GM18951 (cell line): ENCODE measurements around the gene FOXL1.

ENCODE experiments used
- POLR2A ChIP-seq: IDR thresholded peaks from 4 replicates; pipeline ENCODE4 v1.6.1; 2011; ENCODE audit warnings: mild to moderate bottlenecking; ENCODE audit not compliant: insufficient read length, insufficient read depth; ENCODE audit errors: extremely low read depth
- in situ Hi-C: fragments of 300-500 bp; cut with MboI; formaldehyde crosslinking; loops from one replicate; pipeline ENCODE4 v1.12.0; 2022; ENCODE audit warnings: low sequenced_read_pairs, mixed read lengths, inconsistent platforms; ENCODE audit not compliant: unreplicated experiment

Gene FOXL1

DNA sequence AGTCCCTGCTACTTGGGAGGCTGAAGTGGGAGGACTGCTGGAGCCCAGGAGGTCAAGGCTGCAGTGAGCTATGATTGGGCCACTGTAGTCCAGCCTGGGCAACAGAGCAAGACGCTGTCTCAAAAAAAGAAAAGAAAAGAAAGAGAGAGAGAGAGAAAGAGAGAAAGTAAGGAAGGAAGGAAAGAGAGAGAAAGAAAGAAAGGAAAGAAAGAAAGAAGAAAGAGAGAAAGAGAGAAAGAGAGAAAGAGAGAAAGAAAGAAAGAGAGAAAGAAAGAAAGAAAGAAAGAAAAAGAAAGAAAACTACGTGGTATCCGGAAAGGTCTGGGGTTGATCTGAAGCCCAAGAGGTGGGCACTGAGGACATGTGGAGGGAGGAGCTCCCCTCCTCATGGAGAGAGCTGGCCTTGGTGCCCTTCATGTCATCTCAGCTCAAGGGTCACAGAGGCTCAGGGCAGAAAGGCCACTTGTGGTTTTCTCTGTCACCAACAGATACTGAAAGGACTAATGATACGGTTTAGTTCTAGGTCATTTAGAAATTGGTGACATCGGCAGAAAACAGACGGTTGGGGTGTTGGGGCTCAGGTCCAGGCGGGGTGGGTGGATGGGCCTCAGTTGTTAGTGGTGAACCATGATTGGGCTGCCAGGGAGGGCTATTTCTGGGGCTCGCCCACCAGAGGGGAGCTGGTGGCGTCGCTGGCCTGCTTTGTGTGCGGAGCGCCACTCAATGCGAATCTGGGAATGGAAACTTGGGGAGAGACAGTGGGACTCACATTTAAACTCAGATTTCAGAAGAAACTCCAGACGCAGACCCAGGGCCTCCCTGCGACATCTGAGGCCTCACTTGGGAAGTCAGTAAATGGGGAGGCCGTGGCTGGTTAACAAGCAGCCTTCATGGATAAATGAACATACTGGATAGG lies 44.6 kb downstream of the FOXL1 start:
- no peak for TF ChIP-seq POLR2A
- in situ Hi-C loops = no loop called here

DNA sequence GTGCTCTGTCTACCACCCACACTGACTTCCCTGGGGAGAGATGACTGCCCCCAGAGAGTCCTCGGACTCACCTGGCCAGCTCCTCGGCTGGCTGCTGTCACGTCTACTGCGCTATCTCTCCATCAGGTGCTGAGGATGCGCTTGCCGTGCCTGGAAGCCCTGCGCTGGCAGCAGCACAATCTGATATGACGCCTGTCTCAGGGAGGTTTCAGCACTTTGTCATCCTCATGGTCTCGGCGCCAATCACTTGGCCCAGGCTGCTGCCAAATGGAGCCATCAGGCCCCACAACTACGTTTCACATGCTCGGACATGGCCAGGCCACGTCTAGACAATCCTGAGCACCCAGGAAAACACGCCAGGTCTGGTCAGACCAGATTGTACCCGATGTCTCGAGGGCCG lies 46.7 kb downstream of the FOXL1 start:
- no peak for TF ChIP-seq POLR2A
- in situ Hi-C loops = no loop called here

DNA sequence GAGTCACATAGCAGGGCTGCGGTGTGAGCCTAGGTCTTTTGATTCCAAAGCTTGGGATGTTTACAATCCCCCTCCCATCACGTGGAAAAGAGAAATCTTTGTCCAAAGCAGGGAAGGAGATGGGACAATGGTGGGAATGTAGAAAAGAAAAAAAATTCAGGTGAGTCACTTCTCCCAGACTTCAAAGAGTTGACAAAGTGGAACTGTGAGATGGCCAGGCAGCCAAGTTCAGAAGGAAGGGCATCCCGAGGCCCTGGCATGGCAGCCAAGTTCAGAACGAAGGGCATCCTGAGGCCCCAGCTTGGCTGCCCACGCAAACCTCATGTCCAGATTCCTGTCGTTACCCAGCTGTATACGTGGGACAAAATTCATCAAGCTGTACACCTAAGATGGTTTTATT lies 47.5 kb downstream of the FOXL1 start:
- no peak for TF ChIP-seq POLR2A
- in situ Hi-C loops = no loop called here

DNA sequence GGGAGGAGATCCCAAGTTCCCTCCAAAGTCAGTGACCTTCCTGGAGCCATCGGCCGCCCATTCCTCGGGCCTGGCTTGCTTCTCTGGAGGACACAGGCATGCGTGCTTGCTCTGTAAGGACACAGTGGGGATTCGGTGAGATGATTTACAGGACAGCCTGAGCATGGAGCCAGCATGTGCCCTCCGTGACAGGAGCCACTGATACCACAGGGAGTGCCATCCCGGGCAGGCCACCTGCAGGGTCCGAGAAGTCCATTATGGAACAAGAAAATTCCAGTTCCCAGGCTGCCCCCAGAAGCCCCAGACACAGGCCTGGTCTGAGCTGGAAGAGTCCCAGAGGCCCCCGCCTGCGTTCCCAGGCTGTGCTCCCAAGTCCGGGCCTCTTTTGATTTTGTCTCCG lies 47.9 kb downstream of the FOXL1 start:
- in situ Hi-C loops = no loop called here
- no peak for TF ChIP-seq POLR2A

DNA sequence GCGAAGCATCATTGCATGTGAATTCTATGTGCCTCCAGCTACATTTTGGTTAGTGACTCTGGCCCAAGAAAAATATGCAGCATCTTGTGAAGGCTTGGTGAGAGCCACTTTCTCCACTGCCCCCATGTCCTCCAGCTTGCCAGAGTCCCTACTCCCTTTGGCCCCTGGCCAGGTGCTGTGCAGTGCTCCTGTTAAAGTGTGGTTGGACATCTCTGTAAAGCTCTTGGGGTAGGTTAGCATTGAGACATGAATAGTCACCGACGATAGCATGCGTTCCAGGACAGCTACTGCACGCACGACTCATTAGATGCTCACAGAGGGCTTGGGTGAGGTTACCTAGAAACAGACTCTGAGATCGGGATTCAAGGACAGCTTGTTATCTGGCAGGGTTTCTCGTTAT lies 48.6 kb downstream of the FOXL1 start:
- no peak for TF ChIP-seq POLR2A
- in situ Hi-C loops = no loop called here

DNA sequence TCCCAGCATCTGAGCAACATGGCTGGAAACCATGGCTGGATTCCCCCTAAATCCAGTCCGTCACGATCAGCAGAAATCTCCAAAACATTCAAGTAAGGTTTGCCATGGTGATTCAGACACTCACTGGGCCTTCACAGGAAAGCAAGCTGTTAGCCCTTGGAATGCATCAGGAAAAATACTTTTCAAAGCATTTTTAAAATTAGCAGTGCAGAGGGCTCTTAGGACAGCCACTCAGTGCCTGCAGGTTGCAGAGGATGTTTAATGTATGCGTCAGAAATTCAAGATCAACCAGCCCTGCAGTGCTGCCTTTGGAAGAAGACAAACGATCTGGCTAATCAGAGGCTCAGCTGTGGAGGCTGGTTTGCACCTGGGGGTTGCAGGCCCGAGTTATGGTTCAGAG lies 50.3 kb downstream of the FOXL1 start:
- TF ChIP-seq POLR2A = no peak
- in situ Hi-C loops = no loop called here

DNA sequence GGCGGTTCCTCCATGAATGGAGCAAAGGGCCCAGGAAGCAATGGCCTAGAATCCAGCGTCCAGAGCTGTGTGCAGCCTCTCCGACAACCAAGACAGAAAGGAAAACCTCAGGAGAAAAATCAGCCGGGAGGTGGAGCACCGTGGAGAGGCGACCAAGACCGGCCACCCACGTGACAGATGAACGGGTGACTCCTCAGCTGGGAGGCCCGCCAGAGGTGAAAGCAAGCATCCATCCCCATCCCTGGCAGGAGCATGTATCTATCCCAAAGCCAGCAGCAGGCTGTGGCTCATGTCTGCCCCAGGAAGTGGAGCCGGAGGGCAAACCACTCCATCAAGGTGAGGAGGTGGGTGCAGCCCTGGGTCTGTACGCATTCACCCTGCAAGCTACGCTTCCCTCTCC lies 52.1 kb downstream of the FOXL1 start:
- TF ChIP-seq POLR2A = no peak
- in situ Hi-C loops = no loop called here

DNA sequence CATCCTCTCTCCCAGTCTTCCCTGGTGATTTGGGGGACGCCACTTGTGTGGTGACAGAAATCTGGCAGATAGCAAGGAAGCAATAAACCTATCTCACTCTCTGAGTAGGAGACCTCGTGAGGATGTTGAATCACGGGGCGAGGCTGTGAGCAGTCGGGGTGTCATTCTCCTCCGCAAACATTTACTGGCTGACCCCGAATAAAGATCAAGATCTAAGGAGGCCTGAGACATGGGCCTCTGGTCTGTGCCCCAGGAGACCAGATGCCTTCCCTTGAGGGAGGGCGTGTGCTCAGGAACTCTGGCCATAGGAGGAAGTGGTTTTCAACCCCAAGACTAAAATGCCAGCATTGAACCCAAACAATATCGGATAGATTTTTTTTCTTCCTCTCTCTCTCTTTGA lies 53.1 kb downstream of the FOXL1 start:
- in situ Hi-C loops = no loop called here
- TF ChIP-seq POLR2A = no peak
